Measurements from ENCODE around the gene MRTFA.

- TF ChIP-seq CTCF (IDR thresholded peaks at IDR 0.05) (no peak), POLR2A (IDR thresholded peaks at IDR 0.05) (no peak), POLR2AphosphoS5 (IDR thresholded peaks at IDR 0.05) (no peak)
Measured at GRCh38 chr22:40450616-40451015, 185.9 kb downstream of the MRTFA start.

Measured in prostate gland (tissue), 2 donors.